IMR-90 (cell line): ENCODE measurements around the gene OPHN1. TPM values are rescaled to one million over a fixed set of nuclear protein-coding genes. Genes with fewer than 3 reads are reported as not detected.

Experiments used
- ATAC-seq: fragments of 200-7000 bp; cut with Tn5 transposase; 2 replicates; pipeline ENCODE4 v1.9.1; 2020; ENCODE audit warnings: low read depth, mild to moderate bottlenecking, moderate library complexity
- BruUV-seq: library from RNA; stranded (reverse); fragments of 400-500 nt; replicated peaks from 2 replicates; lab custom pipeline; 2021; lab: Mats Ljungman, UMichigan
- CTCF ChIA-PET: fragments of 300-600 bp; formaldehyde crosslinking; extraction: SDS; loops from one replicate; lab custom pipeline; 2021; ENCODE audit warnings: antibody characterized with exemption; lab: Yijun Ruan, JAX
- POLR2A ChIA-PET: fragments of 300-600 bp; sonication (Branson Sonifier 250); formaldehyde crosslinking; loops from one replicate; lab custom pipeline; 2022; ENCODE audit warnings: antibody characterized with exemption; ENCODE audit not compliant: unreplicated experiment; lab: Charles Lee
- DNase-seq: peaks from one replicate; pipeline ENCODE4 v3.0.0; 2013
- H2AFZ ChIP-seq: replicated peaks from 2 replicates; pipeline ENCODE3; 2013; ENCODE audit warnings: low read length, mild to moderate bottlenecking; ENCODE audit not compliant: poor library complexity
- H2AK5ac ChIP-seq: 2 replicates; pipeline ENCODE4 v1.6.1; 2013; ENCODE audit warnings: low read depth, low read length, inconsistent platforms
- H2AK9ac ChIP-seq: replicated peaks from 2 replicates; pipeline ENCODE3; 2013; ENCODE audit warnings: mild to moderate bottlenecking, low read depth, low read length, moderate library complexity; ENCODE audit not compliant: poor library complexity
- H2BK120ac ChIP-seq: 2 replicates; pipeline ENCODE4 v1.6.1; 2013; ENCODE audit warnings: low read depth, low read length, inconsistent platforms
- H2BK15ac ChIP-seq: 3 replicates; pipeline ENCODE4 v1.6.1; 2013; ENCODE audit warnings: low read depth, low read length, inconsistent platforms
- H2BK20ac ChIP-seq: 2 replicates; pipeline ENCODE4 v1.6.1; 2013; ENCODE audit warnings: low read depth, mild to moderate bottlenecking, inconsistent platforms, low read length, moderate library complexity
- H2BK5ac ChIP-seq: 2 replicates; pipeline ENCODE4 v1.6.1; 2013; ENCODE audit warnings: mild to moderate bottlenecking, low read depth, low read length, inconsistent platforms; ENCODE audit not compliant: poor library complexity, severe bottlenecking
- H3K14ac ChIP-seq: replicated peaks from 2 replicates; pipeline ENCODE4 v1.6.1; 2013; ENCODE audit warnings: low read depth, low read length, inconsistent platforms
- H3K18ac ChIP-seq: 2 replicates; pipeline ENCODE4 v1.6.1; 2013; ENCODE audit warnings: low read depth, low read length, control low read depth
- H3K23ac ChIP-seq: 2 replicates; pipeline ENCODE4 v1.6.1; 2013; ENCODE audit warnings: low read depth, low read length, inconsistent platforms
- H3K27ac ChIP-seq: 2 replicates; pipeline ENCODE4 v1.5.1; 2013; ENCODE audit warnings: mild to moderate bottlenecking, control low read depth, low read length; ENCODE audit not compliant: insufficient read depth
- H3K27me3 ChIP-seq: 2 replicates; pipeline ENCODE4 v1.6.1; 2013; ENCODE audit warnings: low read length; ENCODE audit not compliant: control insufficient read depth, insufficient read depth
- H3K36me3 ChIP-seq: 2 replicates; pipeline ENCODE4 v1.6.1; 2013; ENCODE audit warnings: low read length, mixed read lengths; ENCODE audit not compliant: control insufficient read depth, insufficient read depth
- H3K4ac ChIP-seq: 2 replicates; pipeline ENCODE4 v1.6.1; 2013; ENCODE audit warnings: low read depth, low read length, inconsistent platforms
- H3K4me1 ChIP-seq: 2 replicates; pipeline ENCODE4 v1.6.1; 2013; ENCODE audit warnings: low read length, mixed read lengths; ENCODE audit not compliant: control insufficient read depth, insufficient read depth
- H3K4me2 ChIP-seq: 2 replicates; pipeline ENCODE4 v1.6.1; 2013; ENCODE audit warnings: low read depth, mild to moderate bottlenecking, control low read depth, low read length, moderate library complexity
- H3K4me3 ChIP-seq: 2 replicates; pipeline ENCODE4 v1.5.1; 2013; ENCODE audit warnings: low read depth, mild to moderate bottlenecking, control low read depth, low read length, moderate library complexity; ENCODE audit not compliant: insufficient read depth
- H3K56ac ChIP-seq: 2 replicates; pipeline ENCODE4 v1.6.1; 2013; ENCODE audit warnings: low read length, inconsistent platforms; ENCODE audit not compliant: insufficient read depth; ENCODE audit errors: extremely low read depth
- H3K79me1 ChIP-seq, 2 experiments: 2 replicates each; pipeline ENCODE4 v1.6.1; 2013; ENCODE audit warnings: low read length in 2 of 2, inconsistent platforms in 1 of 2, low read depth in 1 of 2
- H3K9ac ChIP-seq: 2 replicates; pipeline ENCODE4 v1.6.1; 2013; ENCODE audit warnings: low read depth, low read length, control low read depth
- H3K9me1 ChIP-seq: 2 replicates; pipeline ENCODE4 v1.6.1; 2013; ENCODE audit warnings: low read length, inconsistent platforms; ENCODE audit not compliant: insufficient read depth
- H3K9me3 ChIP-seq: 2 replicates; pipeline ENCODE4 v1.6.1; 2013; ENCODE audit warnings: low read length; ENCODE audit not compliant: control insufficient read depth, insufficient read depth
- H4K20me1 ChIP-seq: 2 replicates; pipeline ENCODE4 v1.6.1; 2013; ENCODE audit warnings: low read length, inconsistent platforms; ENCODE audit not compliant: insufficient read depth
- H4K5ac ChIP-seq: 2 replicates; pipeline ENCODE4 v1.6.1; 2013; ENCODE audit warnings: mild to moderate bottlenecking, low read depth, low read length, control low read depth
- H4K8ac ChIP-seq, 2 experiments: 2 replicates each; pipeline ENCODE4 v1.6.1; 2013; ENCODE audit warnings: low read depth in 2 of 2, low read length in 2 of 2, control low read depth in 1 of 2, inconsistent platforms in 1 of 2
- H4K91ac ChIP-seq: 2 replicates; pipeline ENCODE4 v1.6.1; 2013; ENCODE audit warnings: low read depth, low read length, inconsistent platforms; ENCODE audit not compliant: insufficient read depth
- BHLHE40 ChIP-seq: fragments of 150-350 bp; IDR thresholded peaks from 2 replicates; pipeline ENCODE4 v1.6.1; 2016; ENCODE audit warnings: mild to moderate bottlenecking, low read depth, low read length
- MAZ ChIP-seq: IDR thresholded peaks from 2 replicates; pipeline ENCODE4 v1.6.1; 2012; ENCODE audit warnings: low read depth, mild to moderate bottlenecking, low read length, improper control_type of control experiment, moderate library complexity, borderline replicate concordance
- RCOR1 ChIP-seq: IDR thresholded peaks from 2 replicates; pipeline ENCODE4 v1.6.1; 2012; ENCODE audit warnings: mild to moderate bottlenecking, low read length, improper control_type of control experiment; ENCODE audit not compliant: insufficient replicate concordance
- WGBS, 2 experiments: methylation state at CpG; one replicate each; pipeline versions ENCODE4 v1.1.5 to v1.1.7; 2013; ENCODE audit warnings: missing lambda C conversion rate in 2 of 2; ENCODE audit not compliant: insufficient read length in 1 of 2; ENCODE audit errors: extremely low coverage in 2 of 2; 5-methylcytosine and 5-hydroxymethylcytosine counted together
- dilution Hi-C: fragments of 300-500 bp; cut with HindIII; formaldehyde crosslinking; loops from one replicate; pipeline ENCODE4 v1.14.3; 2018; ENCODE audit warnings: low sequenced_read_pairs; ENCODE audit not compliant: unreplicated experiment
- in situ Hi-C: fragments of 300-500 bp; cut with MboI; formaldehyde crosslinking; loops from 3 replicates; pipeline ENCODE4 v1.14.3; 2019; ENCODE audit warnings: low sequenced_read_pairs, inconsistent platforms, mixed read lengths
- intact Hi-C: fragments of 100-400 bp; cut with micrococcal nuclease; formaldehyde crosslinking; loops from 2 replicates; pipeline ENCODE4 v1.10.0; 2022
- polyA plus RNA-seq, 3 experiments: library from polyadenylated mRNA; depleted of rRNA; stranded (reverse); fragments of >200 nt; gene quantifications; 2 replicates each; pipeline ENCODE4 v1.2.3, GENCODE V29; 2012; ENCODE audit warnings: low replicate concordance in 1 of 3
- total RNA-seq: library from RNA; depleted of rRNA; stranded (reverse); fragments of >200 nt; gene quantifications from 2 replicates; pipeline ENCODE4 v1.2.3, GENCODE V29; 2012

OPHN1 gene
- total and polyA plus RNA-seq, 2 of the 4 experiments (the other 2 are of a cell fraction), result 4.0 to 13.1 TPM

- intact Hi-C loops, result no loop called here
- dilution Hi-C loops, result no loop called here
- no peak overlapping the region for H3K4ac ChIP-seq
- H3K9me1 ChIP-seq, result no peaks in the 10 kb centered on the region
- no peak overlapping the region for H3K56ac ChIP-seq
- H3K23ac ChIP-seq, result no peak overlapping the region
- no peak for TF ChIP-seq BHLHE40
- TF ChIP-seq RCOR1, result no peak
- no peak for TF ChIP-seq MAZ
- H3K14ac ChIP-seq, result no peak overlapping the region
- no peak overlapping the region for H3K27ac ChIP-seq
- no peak overlapping the region for H3K9ac ChIP-seq
- DNase-seq (no peak), ATAC-seq (no peak)
- no peaks in the 10 kb centered on the region for H3K36me3 ChIP-seq
- H2BK15ac ChIP-seq, result no peak overlapping the region
- no peak overlapping the region for H4K5ac ChIP-seq
- no peak overlapping the region for H2BK120ac ChIP-seq
- no peak overlapping the region for H2BK20ac ChIP-seq
- no peak overlapping the region for H4K91ac ChIP-seq
- no peak overlapping the region for H3K18ac ChIP-seq
- no peaks in the 10 kb centered on the region for H3K9me3 ChIP-seq
- no peak overlapping the region for H2AK5ac ChIP-seq
- no peak overlapping the region for H2BK5ac ChIP-seq
- no peak overlapping the region for H3K4me3 ChIP-seq
- no peaks in the 10 kb centered on the region for H3K4me1 ChIP-seq
- in situ Hi-C loops, result no loop called here
- no peaks in the 10 kb centered on the region for H3K27me3 ChIP-seq
- ChIA-PET POLR2A (no interaction called here), CTCF (no interaction called here)
- H4K20me1 ChIP-seq, result no peaks in the 10 kb centered on the region
- H2AK9ac ChIP-seq, result no peak overlapping the region
- no TSS peak for BruUV-seq
- H2AFZ ChIP-seq, result no peak overlapping the region
- no CpG with 5 or more reads among the region's 4 CpGs for WGBS, 2 experiments
- H3K79me1 ChIP-seq, result no peaks in the 10 kb centered on the region
- H3K4me2 ChIP-seq, result no peak overlapping the region
- H4K8ac ChIP-seq, result no peak overlapping the region
Measured at GRCh38 chrX:68455151-68455510, 21.8 kb upstream of the OPHN1 start.
